H9 (cell line): ENCODE data around the gene KRTAP6-1. TPM values are rescaled to one million over a fixed set of nuclear protein-coding genes. Genes with fewer than 3 reads are reported as not detected.

Experiments used
- DNase-seq: peaks from one replicate; pipeline ENCODE4 v3.0.0-alpha.2; 2017
- H2AFZ ChIP-seq: one replicate; pipeline ENCODE4 v1.6.1; 2013; ENCODE audit warnings: mild to moderate bottlenecking, low read length, control low read depth, moderate library complexity
- H2AK5ac ChIP-seq: 2 replicates; pipeline ENCODE4 v1.6.1; 2013; ENCODE audit warnings: low read length, control low read depth, mixed read lengths; ENCODE audit not compliant: insufficient read length
- H2BK120ac ChIP-seq: one replicate; pipeline ENCODE4 v1.6.1; 2013; ENCODE audit warnings: low read depth, mild to moderate bottlenecking, low read length, control low read depth, inconsistent platforms; ENCODE audit not compliant: poor library complexity, severe bottlenecking
- H2BK12ac ChIP-seq: 2 replicates; pipeline ENCODE4 v1.6.1; 2013; ENCODE audit warnings: low read length, control low read depth, mixed read lengths, low read depth; ENCODE audit not compliant: insufficient read length
- H2BK15ac ChIP-seq: 2 replicates; pipeline ENCODE4 v1.6.1; 2013; ENCODE audit warnings: low read depth, low read length, control low read depth
- H2BK20ac ChIP-seq: one replicate; pipeline ENCODE4 v1.6.1; 2013; ENCODE audit warnings: low read depth, mild to moderate bottlenecking, low read length, control low read depth, inconsistent platforms; ENCODE audit not compliant: poor library complexity, severe bottlenecking
- H2BK5ac ChIP-seq: 2 replicates; pipeline ENCODE4 v1.6.1; 2013; ENCODE audit warnings: low read length, control low read depth, mixed read lengths; ENCODE audit not compliant: insufficient read length
- H3K14ac ChIP-seq: 2 replicates; pipeline ENCODE4 v1.6.1; 2013; ENCODE audit warnings: low read length, control low read depth; ENCODE audit not compliant: insufficient read depth
- H3K18ac ChIP-seq: 2 replicates; pipeline ENCODE4 v1.6.1; 2013; ENCODE audit warnings: low read depth, mild to moderate bottlenecking, mixed read lengths, low read length, control low read depth; ENCODE audit not compliant: insufficient read length
- H3K23ac ChIP-seq: 2 replicates; pipeline ENCODE4 v1.6.1; 2013; ENCODE audit warnings: low read length, control low read depth, mixed read lengths, low read depth; ENCODE audit not compliant: insufficient read length
- H3K23me2 ChIP-seq: 2 replicates; pipeline ENCODE4 v1.6.1; 2013; ENCODE audit warnings: low read depth, mild to moderate bottlenecking, mixed read lengths, low read length, control low read depth; ENCODE audit not compliant: insufficient read length, poor library complexity, severe bottlenecking
- H3K27ac ChIP-seq: 2 replicates; pipeline ENCODE4 v1.5.1; 2013; ENCODE audit warnings: low read length, control low read depth, mixed read lengths, low read depth; ENCODE audit not compliant: insufficient read length
- H3K27me3 ChIP-seq: 2 replicates; pipeline ENCODE4 v1.6.1; 2013; ENCODE audit warnings: low read length, control low read depth, inconsistent platforms; ENCODE audit not compliant: insufficient read depth
- H3K4ac ChIP-seq: 2 replicates; pipeline ENCODE4 v1.6.1; 2013; ENCODE audit warnings: low read depth, mild to moderate bottlenecking, control low read depth, inconsistent platforms, low read length, moderate library complexity
- H3K4me1 ChIP-seq: 2 replicates; pipeline ENCODE4 v1.6.1; 2013; ENCODE audit warnings: low read length, control low read depth, inconsistent platforms; ENCODE audit not compliant: insufficient read depth
- H3K4me2 ChIP-seq: 2 replicates; pipeline ENCODE4 v1.6.1; 2013; ENCODE audit warnings: low read length, control low read depth, mixed read lengths; ENCODE audit not compliant: insufficient read length, insufficient read depth
- H3K56ac ChIP-seq: 2 replicates; pipeline ENCODE4 v1.6.1; 2013; ENCODE audit warnings: low read depth, mild to moderate bottlenecking, mixed read lengths, low read length, control low read depth; ENCODE audit not compliant: insufficient read length
- H3K79me1 ChIP-seq: 2 replicates; pipeline ENCODE4 v1.6.1; 2013; ENCODE audit warnings: low read depth, mild to moderate bottlenecking, moderate library complexity, low read length, control low read depth, inconsistent platforms; ENCODE audit not compliant: insufficient read depth, poor library complexity, severe bottlenecking
- H3K79me2 ChIP-seq: 2 replicates; pipeline ENCODE4 v1.6.1; 2013; ENCODE audit warnings: low read length, control low read depth, inconsistent platforms; ENCODE audit not compliant: insufficient read depth
- H3K9ac ChIP-seq: 2 replicates; pipeline ENCODE4 v1.6.1; 2013; ENCODE audit warnings: low read length, control low read depth, mixed read lengths; ENCODE audit not compliant: insufficient read length; ENCODE audit errors: extremely low read depth
- H3K9me3 ChIP-seq: one replicate; pipeline ENCODE4 v1.6.1; 2013; ENCODE audit warnings: low read depth, low read length, inconsistent platforms; ENCODE audit not compliant: control insufficient read depth
- H3T11ph ChIP-seq: one replicate; pipeline ENCODE4 v1.6.1; 2013; ENCODE audit warnings: mild to moderate bottlenecking, low read length, control low read depth, inconsistent platforms
- H4K20me1 ChIP-seq: one replicate; pipeline ENCODE4 v1.6.1; 2013; ENCODE audit not compliant: control insufficient read depth, insufficient read length, insufficient read depth
- H4K5ac ChIP-seq: 2 replicates; pipeline ENCODE4 v1.6.1; 2013; ENCODE audit warnings: low read depth, mild to moderate bottlenecking, mixed read lengths, low read length, control low read depth; ENCODE audit not compliant: insufficient read length
- H4K8ac ChIP-seq: replicated peaks from 2 replicates; pipeline ENCODE4 v1.6.1; 2013; ENCODE audit warnings: low read length, control low read depth, mixed read lengths, low read depth; ENCODE audit not compliant: insufficient read length
- H4K91ac ChIP-seq: 2 replicates; pipeline ENCODE4 v1.6.1; 2013; ENCODE audit warnings: low read depth, mild to moderate bottlenecking, moderate library complexity, mixed read lengths, low read length, control low read depth; ENCODE audit not compliant: insufficient read length
- H3K27ac Mint-ChIP-seq, 3 experiments: 2 replicates in 2 of 3; 3 replicates in 1 of 3; pipeline ENCODE4 v1.8.0; 2020 to 2021; ENCODE audit warnings: mixed read lengths in 3 of 3, mild to moderate bottlenecking in 1 of 3, moderate library complexity in 1 of 3
- H3K27me3 Mint-ChIP-seq: 2 replicates; pipeline ENCODE4 v1.8.0; 2021; ENCODE audit warnings: low read depth, mild to moderate bottlenecking, moderate library complexity, mixed read lengths
- H3K36me3 Mint-ChIP-seq, 3 experiments: 2 replicates in 2 of 3; 3 replicates in 1 of 3; pipeline ENCODE4 v1.8.0; 2020 to 2021; ENCODE audit warnings: low read depth in 3 of 3, mixed read lengths in 3 of 3; ENCODE audit not compliant: insufficient read depth in 1 of 3
- H3K4me1 Mint-ChIP-seq, 2 experiments: 2 replicates each; pipeline ENCODE4 v1.8.0; 2020; ENCODE audit warnings: mixed read lengths in 2 of 2
- H3K4me3 Mint-ChIP-seq, 2 experiments: 2 replicates in 1 of 2; 3 replicates in 1 of 2; pipeline ENCODE4 v1.8.0; 2020 to 2021; ENCODE audit warnings: mild to moderate bottlenecking in 2 of 2, mixed read lengths in 2 of 2, moderate library complexity in 1 of 2
- H3K9me3 Mint-ChIP-seq, 2 experiments: 2 replicates in 1 of 2; 3 replicates in 1 of 2; pipeline ENCODE4 v1.8.0; 2020; ENCODE audit warnings: mild to moderate bottlenecking in 2 of 2, mixed read lengths in 2 of 2, moderate library complexity in 1 of 2
- whole genome bisulfite sequencing: extraction: QIAGEN DNeasy Blood & Tissue Kit; methylation state at CpG from one replicate; pipeline ENCODE4 v1.1.7; 2013; ENCODE audit warnings: missing lambda C conversion rate, low lambda C conversion rate, mixed read lengths; ENCODE audit not compliant: insufficient read length; ENCODE audit errors: extremely low coverage; 5-methylcytosine and 5-hydroxymethylcytosine counted together
- total RNA-seq: library from RNA; stranded (reverse); gene quantifications from 2 replicates; pipeline ENCODE4 v1.2.1, GENCODE V29; 2021
- TF ChIP-seq, protein P1 (sequence below): fragments of 200-600 bp; sonication (generic); conservative IDR thresholded peaks from 3 replicates; pipeline ENCODE4 v1.8.0; 2021; ENCODE audit warnings: antibody characterized with exemption, mild to moderate bottlenecking

KRTAP6-1 gene
- total RNA-seq, 1 experiment from 2014 or later, result not detected

DNA sequence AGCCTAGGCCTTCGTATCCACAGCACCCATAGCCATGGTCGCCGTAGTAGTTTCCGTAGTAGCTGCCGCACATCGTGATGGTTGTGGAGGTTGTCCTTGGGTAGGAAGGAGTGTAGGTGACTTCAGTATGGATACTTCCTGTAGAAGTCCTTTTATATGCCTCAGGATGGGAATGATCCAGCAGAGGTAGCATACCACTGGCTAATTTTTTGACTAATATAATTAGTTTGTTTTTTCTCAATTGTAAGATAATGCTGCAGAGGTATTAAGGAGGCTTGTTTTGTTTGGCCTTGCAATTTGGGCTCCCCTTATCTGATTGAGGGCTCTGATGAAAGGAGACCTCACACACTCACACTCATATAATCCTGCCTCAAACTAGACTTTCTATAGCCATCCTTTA is 14.9 kb downstream of the KRTAP6-1 start, which contains the start of gene KRTAP6-2:
Gene KRTAP6-2 (minus strand): TSS at position 101 of the 400 bp plus-strand sequence. CDS start 28 bp downstream, at position 73.
- H2BK120ac ChIP-seq, result no peak within 1 kb of the TSS
- H3K4me2 ChIP-seq, result no peak within 1 kb of the TSS
- no peaks in the 10 kb centered on the region for H3K4me1 ChIP-seq
- DNase-seq, result no peak
- no peaks in the 10 kb centered on the region for H3K23me2 ChIP-seq
- H3K27me3 ChIP-seq, result no peaks in the 10 kb centered on the region
- no peak within 1 kb of the TSS for H3K14ac ChIP-seq
- no CpG with 5 or more reads among the region's 6 CpGs for WGBS
- Mint-ChIP-seq H3K36me3 (peaks cover 0 to 18% (median 0%) of the 10 kb centered on the region in 3 experiments; a peak in 2 of 7 replicates), H3K4me3 (no peak within 1 kb of the TSS), H3K4me1 (no peaks in the 10 kb centered on the region), H3K9me3 (peaks cover 0 to 24% of the 10 kb centered on the region in 2 experiments; a peak in 2 of 5 replicates), H3K27ac (no peak within 1 kb of the TSS), H3K27me3 (no peaks in the 10 kb centered on the region)
- H4K8ac ChIP-seq, result no peak within 1 kb of the TSS
- H2BK5ac ChIP-seq, result no peak within 1 kb of the TSS
- no peak within 1 kb of the TSS for H2BK20ac ChIP-seq
- H3K56ac ChIP-seq, result no peak within 1 kb of the TSS
- no peak within 1 kb of the TSS for H2BK12ac ChIP-seq
- no peak within 1 kb of the TSS for H3K27ac ChIP-seq
- H2AFZ ChIP-seq, result no peak within 1 kb of the TSS
- H3K4ac ChIP-seq, result no peak within 1 kb of the TSS
- no peaks in the 10 kb centered on the region for H3K79me1 ChIP-seq
- H3K9ac ChIP-seq, result no peak within 1 kb of the TSS
- H3K79me2 ChIP-seq, result no peaks in the 10 kb centered on the region
- TF ChIP-seq, protein P1, sequence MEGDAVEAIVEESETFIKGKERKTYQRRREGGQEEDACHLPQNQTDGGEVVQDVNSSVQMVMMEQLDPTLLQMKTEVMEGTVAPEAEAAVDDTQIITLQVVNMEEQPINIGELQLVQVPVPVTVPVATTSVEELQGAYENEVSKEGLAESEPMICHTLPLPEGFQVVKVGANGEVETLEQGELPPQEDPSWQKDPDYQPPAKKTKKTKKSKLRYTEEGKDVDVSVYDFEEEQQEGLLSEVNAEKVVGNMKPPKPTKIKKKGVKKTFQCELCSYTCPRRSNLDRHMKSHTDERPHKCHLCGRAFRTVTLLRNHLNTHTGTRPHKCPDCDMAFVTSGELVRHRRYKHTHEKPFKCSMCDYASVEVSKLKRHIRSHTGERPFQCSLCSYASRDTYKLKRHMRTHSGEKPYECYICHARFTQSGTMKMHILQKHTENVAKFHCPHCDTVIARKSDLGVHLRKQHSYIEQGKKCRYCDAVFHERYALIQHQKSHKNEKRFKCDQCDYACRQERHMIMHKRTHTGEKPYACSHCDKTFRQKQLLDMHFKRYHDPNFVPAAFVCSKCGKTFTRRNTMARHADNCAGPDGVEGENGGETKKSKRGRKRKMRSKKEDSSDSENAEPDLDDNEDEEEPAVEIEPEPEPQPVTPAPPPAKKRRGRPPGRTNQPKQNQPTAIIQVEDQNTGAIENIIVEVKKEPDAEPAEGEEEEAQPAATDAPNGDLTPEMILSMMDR, result no peak
- no peak within 1 kb of the TSS for H3T11ph ChIP-seq
- H3K9me3 ChIP-seq, result no peaks in the 10 kb centered on the region
- no peaks in the 10 kb centered on the region for H4K20me1 ChIP-seq
- H3K23ac ChIP-seq, result no peak within 1 kb of the TSS
- H3K18ac ChIP-seq, result no peak within 1 kb of the TSS
- H4K91ac ChIP-seq, result no peak within 1 kb of the TSS
- H2BK15ac ChIP-seq, result no peak within 1 kb of the TSS
- H2AK5ac ChIP-seq, result no peak within 1 kb of the TSS
- no peak within 1 kb of the TSS for H4K5ac ChIP-seq
